Activated CD4-positive, alpha-beta T cell treated with anti-CD3 and anti-CD28 coated beads, Interleukin-10, Interleukin-2, amounts not matched to agents 100 ng/mL and 50 ng/mL, durations not matched to agents 16 hours and 8 hours (primary cell): ENCODE measurements around the gene DENND4A.

Experiments used
- DNase-seq: peaks from one replicate; pipeline ENCODE4 v3.0.0-alpha.2; 2020

DENND4A gene

DNA sequence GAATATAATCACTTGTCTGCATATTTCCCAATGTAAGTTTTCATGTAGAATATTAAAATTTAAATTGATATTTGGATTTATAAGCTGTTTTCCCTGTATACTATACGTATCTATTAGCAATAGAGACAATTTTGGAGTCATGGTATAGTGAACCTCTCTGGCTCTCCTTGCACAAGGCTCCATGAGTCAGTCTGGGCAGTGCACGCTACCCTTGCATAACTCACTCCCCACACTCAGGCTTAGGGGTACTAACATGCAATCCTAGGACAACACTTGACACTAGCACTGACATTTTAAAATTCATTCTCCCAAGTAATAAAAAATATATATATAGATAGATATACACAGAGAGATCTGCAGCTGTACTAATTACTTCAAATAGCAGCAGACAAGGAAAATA lies 131.2 kb downstream of the DENND4A start:
- DNase-seq: no peak

DNA sequence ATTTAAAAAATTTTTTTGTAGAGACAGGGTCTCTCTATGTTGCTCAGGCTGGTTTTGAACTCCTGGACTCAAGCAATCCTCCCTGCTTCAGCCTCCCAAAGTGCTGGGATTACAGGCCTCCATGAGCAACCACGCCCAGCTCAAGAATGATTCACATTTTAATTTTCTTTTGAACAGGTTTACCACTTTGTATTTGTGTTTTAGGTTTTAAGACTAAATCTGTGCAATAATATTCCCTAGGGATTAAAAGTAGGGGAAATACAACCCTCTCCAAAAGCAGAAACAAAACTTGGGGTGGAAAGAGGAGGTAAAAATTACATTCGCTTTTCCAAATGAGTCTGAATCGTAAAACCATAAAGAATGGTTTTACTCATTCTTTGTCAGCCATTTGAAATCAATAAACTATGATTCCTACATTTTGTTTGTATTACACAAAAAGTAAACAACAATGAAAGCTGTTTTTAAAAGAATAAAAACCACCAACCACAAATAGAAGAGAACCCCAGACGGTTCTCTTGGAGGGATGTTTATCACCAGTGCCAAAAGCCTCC lies 132.5 kb downstream of the DENND4A start:
- no peak for DNase-seq

DNA sequence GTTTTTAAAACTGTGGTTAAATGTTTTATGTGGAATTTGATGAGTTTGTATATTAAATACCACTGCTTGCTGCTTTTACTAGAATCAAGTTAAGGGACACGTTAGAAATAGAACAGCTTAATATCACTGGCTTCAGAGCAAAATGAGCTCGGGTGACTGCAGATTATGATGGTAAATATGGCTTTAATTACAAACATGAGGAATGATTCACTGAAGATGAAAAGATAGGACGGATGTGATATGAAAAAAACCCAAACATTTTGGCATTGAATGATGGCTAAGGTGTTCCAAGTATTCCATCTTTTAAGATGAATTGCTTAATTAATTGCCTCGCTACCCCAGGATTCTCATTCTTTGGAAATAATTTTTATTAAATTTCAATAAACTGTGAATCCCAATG lies 136.6 kb downstream of the DENND4A start:
- DNase-seq: no peak

DNA sequence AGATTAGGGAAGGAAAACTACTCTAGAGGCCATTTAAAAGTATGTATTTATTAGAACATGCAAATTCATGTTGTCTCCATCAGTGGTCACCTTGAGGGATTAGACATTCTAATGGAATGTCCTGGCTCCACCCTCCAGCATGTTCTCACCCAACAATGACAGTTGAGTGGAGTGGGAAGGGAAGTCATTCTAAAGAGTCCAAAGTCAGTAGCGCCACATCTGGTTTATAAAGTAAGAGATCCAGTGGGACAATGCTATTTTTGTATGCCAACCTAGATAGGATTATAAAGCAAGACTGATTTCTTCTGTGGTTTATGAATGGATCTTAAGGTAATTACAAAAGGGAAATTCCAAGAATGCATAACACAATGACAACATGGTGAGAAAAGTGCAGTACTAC lies 137.1 kb downstream of the DENND4A start:
- DNase-seq: no peak

DNA sequence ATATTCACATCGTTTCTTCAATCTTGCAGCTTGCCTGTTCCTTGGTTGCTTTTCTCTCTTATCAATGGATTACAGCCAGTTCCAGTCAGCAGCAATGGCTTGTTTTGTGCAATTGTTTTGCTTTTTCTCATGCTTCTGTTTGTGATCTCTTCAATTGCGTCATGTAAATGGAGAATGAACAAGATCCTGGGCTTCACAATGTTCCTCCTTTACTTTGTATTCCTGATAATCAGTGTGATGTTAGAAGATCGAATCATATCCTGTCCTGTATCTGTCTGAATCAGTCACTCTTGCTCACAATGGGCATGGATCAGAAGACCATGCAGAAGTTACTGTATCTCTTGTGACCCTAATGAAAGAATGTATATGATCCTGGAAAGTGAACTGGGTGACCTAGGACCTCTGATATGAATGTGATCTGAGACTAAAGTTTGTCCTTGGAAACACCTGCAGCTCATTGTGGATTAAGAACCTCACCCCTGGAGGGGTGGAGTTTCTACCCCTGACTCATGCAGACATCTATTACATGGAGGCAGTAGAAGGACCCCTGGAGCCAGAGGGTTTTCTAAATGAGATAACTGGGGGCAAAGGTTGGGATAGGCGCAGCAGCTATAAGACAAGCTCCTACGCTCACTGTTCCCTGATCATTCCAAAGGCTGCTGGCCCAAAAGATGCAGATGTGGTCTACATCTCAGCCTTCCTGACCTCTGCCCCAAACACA lies 138.1 kb downstream of the DENND4A start:
- no peak for DNase-seq

- no peak for DNase-seq
Observed at GRCh38 chr15:65653341-65653740, 138.8 kb downstream of the DENND4A start.

DNA sequence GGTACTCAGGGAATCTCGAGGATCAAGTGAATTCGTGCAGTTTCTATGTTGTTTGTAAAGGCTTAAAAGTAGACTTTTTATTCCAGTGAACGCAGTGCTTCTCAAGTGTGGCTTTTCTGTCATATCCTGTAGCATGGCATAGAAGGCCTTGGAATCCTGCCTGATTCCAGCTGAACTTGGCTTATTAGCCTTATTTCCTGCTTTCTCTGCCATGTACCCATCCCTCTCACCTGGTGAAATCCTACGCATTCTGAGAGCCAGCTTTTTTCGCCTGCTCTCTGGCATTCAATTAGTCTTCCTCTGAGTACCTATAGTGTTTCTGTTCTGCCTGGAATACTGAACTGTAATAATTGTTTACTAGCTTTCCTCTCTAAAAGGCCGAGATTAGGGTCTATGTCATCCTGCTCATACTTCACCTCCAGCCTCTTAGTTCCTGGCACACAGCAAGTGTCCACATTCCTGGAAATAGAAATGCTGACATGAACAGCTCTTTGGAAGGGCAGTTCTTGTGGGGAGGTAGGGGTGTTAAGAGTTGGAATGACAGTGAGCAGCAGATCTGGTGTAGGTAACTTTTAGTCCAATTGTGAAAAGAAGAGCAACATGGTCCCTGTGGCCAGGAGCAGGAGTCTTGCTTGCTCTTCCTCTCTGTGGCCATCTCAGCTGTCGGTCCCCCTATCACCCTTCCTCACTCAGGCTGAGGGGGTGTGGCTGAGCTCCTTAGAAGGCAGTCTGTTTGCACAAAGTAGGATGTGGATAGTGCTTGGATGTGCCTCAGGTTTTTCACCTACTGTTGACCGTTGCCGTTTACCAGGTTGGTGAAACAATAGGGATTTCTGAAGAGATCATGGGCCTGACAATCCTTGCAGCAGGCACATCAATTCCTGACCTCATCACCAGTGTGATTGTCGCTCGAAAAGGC lies 140.0 kb downstream of the DENND4A start:
- no peak for DNase-seq

GRCh38 chr15:65651042-65651322 lies 141.1 kb downstream of the DENND4A start:
- no peak for DNase-seq

DNA sequence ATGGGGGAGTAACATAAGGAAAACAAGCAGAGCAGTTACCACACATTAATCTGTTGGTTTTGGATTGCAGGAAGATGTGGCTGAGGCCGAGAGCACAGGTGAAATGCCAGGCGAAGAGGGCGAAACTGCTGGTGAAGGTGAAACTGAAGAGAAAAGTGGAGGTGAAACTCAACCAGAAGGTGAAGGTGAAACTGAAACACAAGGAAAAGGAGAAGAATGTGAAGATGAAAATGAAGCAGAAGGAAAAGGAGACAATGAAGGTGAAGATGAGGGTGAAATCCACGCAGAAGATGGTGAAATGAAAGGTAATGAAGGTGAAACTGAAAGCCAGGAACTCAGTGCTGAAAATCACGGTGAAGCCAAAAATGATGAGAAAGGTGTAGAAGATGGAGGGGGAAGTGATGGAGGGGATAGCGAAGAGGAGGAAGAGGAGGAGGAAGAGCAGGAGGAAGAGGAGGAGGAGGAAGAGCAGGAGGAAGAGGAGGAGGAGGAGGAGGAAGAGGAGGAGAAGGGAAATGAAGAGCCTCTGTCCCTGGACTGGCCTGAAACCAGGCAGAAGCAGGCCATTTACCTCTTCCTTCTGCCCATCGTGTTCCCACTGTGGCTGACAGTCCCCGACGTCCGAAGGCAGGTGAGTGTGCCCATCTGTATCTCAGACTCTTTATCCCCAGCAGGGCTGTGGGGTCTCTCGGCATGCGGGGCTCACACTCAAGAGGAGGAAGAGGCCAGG lies 141.6 kb downstream of the DENND4A start:
- no peak for DNase-seq

GRCh38 chr15:65646486-65646885 lies 145.6 kb downstream of the DENND4A start:
- no peak for DNase-seq

DNA sequence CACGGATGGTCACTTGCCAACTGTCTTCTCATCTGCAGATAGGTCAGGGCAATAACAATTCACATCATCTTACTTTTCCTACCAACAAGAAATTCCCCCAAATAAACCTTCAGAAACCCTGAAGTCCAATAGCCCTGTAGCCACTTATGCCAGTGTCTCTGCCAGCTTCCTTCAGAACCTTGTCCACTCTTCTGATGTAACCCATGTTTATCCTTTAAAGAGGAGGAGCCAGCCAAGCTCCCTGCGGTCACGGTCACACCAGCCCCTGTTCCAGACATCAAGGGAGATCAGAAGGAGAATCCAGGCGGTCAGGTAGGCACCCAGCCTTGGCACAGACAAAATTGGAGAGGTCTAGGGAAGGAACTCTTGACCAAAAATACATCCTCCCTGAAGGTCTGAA lies 146.7 kb downstream of the DENND4A start:
- DNase-seq: no peak

DNA sequence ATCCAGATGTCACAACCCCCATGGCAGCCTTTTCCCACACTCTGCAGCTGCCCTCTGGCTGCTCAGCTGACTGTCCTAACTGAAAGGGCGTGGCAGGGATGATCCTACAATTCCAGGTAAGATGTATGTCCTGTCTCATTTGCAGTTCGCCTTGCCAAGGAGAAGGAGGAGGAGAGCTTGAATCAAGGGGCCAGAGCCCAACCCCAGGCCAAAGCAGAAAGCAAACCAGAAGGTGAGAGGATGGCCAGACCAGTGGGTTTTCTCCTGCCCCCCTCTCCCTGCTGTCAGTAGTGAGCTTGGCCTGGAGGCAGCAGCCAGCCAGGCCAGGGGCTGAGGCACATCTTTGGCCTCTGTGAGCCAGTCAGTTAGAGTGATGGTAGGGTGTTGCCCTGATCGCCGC lies 147.8 kb downstream of the DENND4A start:
- no peak for DNase-seq

DNA sequence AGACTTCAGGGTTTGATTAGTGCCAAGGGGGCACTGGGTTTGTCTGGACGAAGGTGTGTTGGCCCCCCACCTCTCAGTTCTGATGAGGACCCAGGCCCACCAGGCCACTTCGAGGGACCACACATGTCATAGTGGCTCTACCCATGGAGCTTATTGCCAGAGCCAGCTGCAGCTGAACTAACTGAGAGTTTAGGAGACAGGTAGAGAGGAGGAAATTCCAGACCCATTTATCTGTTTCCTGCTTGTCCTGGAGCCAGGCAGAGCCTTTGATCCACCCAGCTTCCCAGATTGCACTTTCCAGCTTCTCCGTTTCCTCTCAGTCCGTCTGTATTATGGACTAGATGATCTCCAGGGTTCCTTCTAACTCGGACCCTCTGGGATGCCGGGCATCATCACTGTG lies 149.5 kb downstream of the DENND4A start:
- DNase-seq: no peak

- no peak for DNase-seq
Observed at GRCh38 chr15:65641768-65642475, 150.2 kb downstream of the DENND4A start.

GRCh38 chr15:65639509-65639908 lies 152.6 kb downstream of the DENND4A start:
- no peak for DNase-seq

GRCh38 chr15:65638681-65639089 lies 153.4 kb downstream of the DENND4A start:
- DNase-seq: peak; percentile 79

- DNase-seq: no peak
Observed at GRCh38 chr15:65638109-65638508, 154.0 kb downstream of the DENND4A start.

- no peak for DNase-seq
Observed at GRCh38 chr15:65634356-65634755, 157.7 kb downstream of the DENND4A start.

DNA sequence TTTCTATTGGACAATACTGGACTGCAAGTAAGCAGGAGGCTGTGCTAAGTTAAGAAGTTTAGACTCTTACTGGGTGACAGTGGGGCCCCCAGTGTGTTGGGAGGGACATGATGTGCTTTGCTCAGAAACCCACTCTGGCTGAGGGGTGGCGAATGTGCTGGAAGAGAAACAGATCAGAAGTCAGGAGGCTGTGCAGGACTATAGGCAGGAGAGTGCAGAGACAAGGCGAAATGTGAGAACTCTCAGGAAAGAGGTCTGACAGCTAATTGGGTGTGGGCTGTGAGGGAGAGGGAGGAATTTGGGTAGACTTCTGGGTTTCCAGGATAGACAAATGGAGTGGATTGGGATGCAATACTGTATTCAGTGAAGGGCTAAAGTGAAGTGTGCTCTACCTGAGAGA lies 158.3 kb downstream of the DENND4A start:
- no peak for DNase-seq

DNA sequence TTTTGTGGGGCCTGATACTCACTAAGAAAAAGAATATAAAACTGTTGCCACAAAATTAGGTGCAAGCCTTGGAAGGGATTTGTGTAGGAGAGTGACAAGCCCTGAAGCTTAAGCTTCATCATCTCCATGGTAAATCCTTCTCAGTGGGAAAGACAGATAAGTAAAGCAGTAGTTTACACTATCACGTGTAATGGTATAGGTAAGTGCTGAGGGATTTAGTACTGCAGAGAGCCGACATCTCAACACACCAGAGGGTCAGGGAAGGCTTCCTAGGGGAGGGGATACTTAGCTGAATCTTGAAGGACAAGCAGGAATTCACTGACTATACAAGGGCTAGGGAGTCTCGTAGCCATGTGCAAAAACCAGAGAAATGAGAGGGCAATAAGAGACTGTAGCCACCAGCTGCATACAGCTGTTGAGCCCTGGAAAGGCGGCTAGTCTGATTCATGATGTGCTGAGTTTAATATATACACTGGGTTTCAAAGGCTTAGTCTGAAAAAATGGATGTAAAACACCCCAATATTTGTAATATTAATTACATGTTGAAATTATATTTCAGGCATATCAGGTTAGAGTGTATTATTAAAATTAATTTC lies 159.2 kb downstream of the DENND4A start:
- no peak for DNase-seq

- DNase-seq: peak; percentile 47
Observed at GRCh38 chr15:65631503-65631902, 160.6 kb downstream of the DENND4A start.

DNA sequence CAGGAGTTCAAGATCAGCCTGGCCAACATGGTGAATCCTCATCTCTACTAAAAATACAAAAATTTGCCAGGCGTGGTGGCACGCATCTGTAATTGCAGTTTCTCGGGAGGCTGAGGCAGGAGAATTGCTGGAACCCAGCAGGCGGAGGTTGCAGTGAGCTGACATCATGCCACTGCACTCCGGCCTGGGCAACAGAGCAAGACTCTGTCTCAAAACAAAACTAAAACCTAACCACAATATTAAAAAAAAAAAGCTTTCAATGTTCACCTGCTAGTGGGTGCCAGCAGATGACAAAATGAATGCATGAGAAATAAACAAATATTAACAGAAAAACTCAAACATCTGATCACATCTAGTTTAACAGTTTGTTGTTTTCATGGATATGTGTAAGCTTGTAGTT lies 161.3 kb downstream of the DENND4A start:
- DNase-seq: peak; percentile 72
